Kidney capillary endothelial cell (primary cell): ENCODE measurements around the gene GABRA5.
A peak's percentile ranks its signal among the peaks of the same experiment; 100 is the strongest.

Experiments used
- DNase-seq: peaks from one replicate; pipeline ENCODE4 v3.0.0-alpha.2; 2018; ENCODE audit warnings: low spot score

GABRA5 gene

GRCh38 chr15:26928051-26928450 lies 61.2 kb downstream of the GABRA5 start:
- no peak for DNase-seq

- no peak for DNase-seq
These were observed 62.7 kb downstream of the GABRA5 start for GRCh38 chr15:26929588-26929987.

- no peak for DNase-seq
These were observed 68.0 kb downstream of the GABRA5 start for GRCh38 chr15:26934848-26935247.

- no peak for DNase-seq
These were observed 68.5 kb downstream of the GABRA5 start for GRCh38 chr15:26935322-26935721.

- no peak for DNase-seq
These were observed 69.6 kb downstream of the GABRA5 start for GRCh38 chr15:26936502-26936901.

GRCh38 chr15:26937134-26937533 lies 70.3 kb downstream of the GABRA5 start:
- DNase-seq = no peak

GRCh38 chr15:26939398-26939797 lies 72.5 kb downstream of the GABRA5 start:
- no peak for DNase-seq

- DNase-seq = no peak
These were observed 74.6 kb downstream of the GABRA5 start for GRCh38 chr15:26941489-26941888.

GRCh38 chr15:26943866-26944265 lies 77.0 kb downstream of the GABRA5 start:
- DNase-seq = no peak

- DNase-seq = no peak
These were observed 78.2 kb downstream of the GABRA5 start for GRCh38 chr15:26945046-26945445.

GRCh38 chr15:26950001-26950400 lies 83.1 kb downstream of the GABRA5 start:
- DNase-seq = no peak

GRCh38 chr15:26954403-26954802 lies 87.5 kb downstream of the GABRA5 start:
- no peak for DNase-seq

- DNase-seq = no peak
These were observed 100.9 kb downstream of the GABRA5 start for GRCh38 chr15:26967719-26968269.

GRCh38 chr15:26968806-26969205 lies 101.9 kb downstream of the GABRA5 start:
- no peak for DNase-seq

- DNase-seq = no peak
These were observed 103.9 kb downstream of the GABRA5 start, which contains the start of gene GABRG3 for GRCh38 chr15:26970712-26971210. Gene GABRG3 (plus strand): TSS chr15:26971181.

- DNase-seq = no peak
These were observed 104.6 kb downstream of the GABRA5 start for GRCh38 chr15:26971271-26972018.

GRCh38 chr15:26972636-26973035 lies 105.8 kb downstream of the GABRA5 start:
- DNase-seq = no peak

GRCh38 chr15:26974120-26974780 lies 107.4 kb downstream of the GABRA5 start:
- peak; percentile 15 for DNase-seq

GRCh38 chr15:26981492-26981891 lies 114.6 kb downstream of the GABRA5 start:
- no peak for DNase-seq

GRCh38 chr15:26983822-26984221 lies 117.0 kb downstream of the GABRA5 start:
- no peak for DNase-seq

- DNase-seq = no peak
These were observed 118.2 kb downstream of the GABRA5 start for GRCh38 chr15:26985050-26985449.

- DNase-seq = no peak
These were observed 129.4 kb downstream of the GABRA5 start for GRCh38 chr15:26996250-26996649.
